ENCODE measurements around the gene PDE3A.

The PDE3A gene

GRCh38 chr12:20501958-20502357 lies 133.6 kb downstream of the PDE3A start:
- ATAC-seq (ENCODE audit: low read depth), result no peak
- Histone ChIP-seq H3K4me3 (ENCODE audit: severe bottlenecking) (no peak overlapping the region), H3K27me3 (ENCODE audit: insufficient read depth, poor library complexity, severe bottlenecking) (no peaks in the 10 kb centered on the region), H3K9me3 (ENCODE audit: severe bottlenecking) (no peaks in the 10 kb centered on the region), H3K4me1 (ENCODE audit: insufficient read depth, poor library complexity, severe bottlenecking) (no peaks in the 10 kb centered on the region), H3K27ac (ENCODE audit: poor library complexity, severe bottlenecking) (no peak overlapping the region), H3K36me3 (ENCODE audit: low read depth) (no peaks in the 10 kb centered on the region)
- no peak for TF ChIP-seq CTCF (IDR thresholded peaks at IDR 0.05; ENCODE audit: poor library complexity, severe bottlenecking)
- no peak for DNase-seq (ENCODE audit: low spot score)

GRCh38 chr12:20503858-20504257 lies 135.5 kb downstream of the PDE3A start:
- Histone ChIP-seq H3K4me1 (ENCODE audit: insufficient read depth, poor library complexity, severe bottlenecking) (no peaks in the 10 kb centered on the region), H3K36me3 (ENCODE audit: low read depth) (no peaks in the 10 kb centered on the region), H3K4me3 (ENCODE audit: severe bottlenecking) (no peak overlapping the region), H3K27me3 (ENCODE audit: insufficient read depth, poor library complexity, severe bottlenecking) (no peaks in the 10 kb centered on the region), H3K27ac (ENCODE audit: poor library complexity, severe bottlenecking) (no peak overlapping the region), H3K9me3 (ENCODE audit: severe bottlenecking) (no peaks in the 10 kb centered on the region)
- no peak for DNase-seq (ENCODE audit: low spot score)
- no peak for ATAC-seq (ENCODE audit: low read depth)
- no peak for TF ChIP-seq CTCF (IDR thresholded peaks at IDR 0.05; ENCODE audit: poor library complexity, severe bottlenecking)

GRCh38 chr12:20505056-20505455 lies 136.7 kb downstream of the PDE3A start:
- Histone ChIP-seq H3K4me1 (ENCODE audit: insufficient read depth, poor library complexity, severe bottlenecking) (no peaks in the 10 kb centered on the region), H3K27ac (ENCODE audit: poor library complexity, severe bottlenecking) (no peak overlapping the region), H3K27me3 (ENCODE audit: insufficient read depth, poor library complexity, severe bottlenecking) (no peaks in the 10 kb centered on the region), H3K4me3 (ENCODE audit: severe bottlenecking) (no peak overlapping the region), H3K36me3 (ENCODE audit: low read depth) (no peaks in the 10 kb centered on the region), H3K9me3 (ENCODE audit: severe bottlenecking) (no peaks in the 10 kb centered on the region)
- TF ChIP-seq CTCF (IDR thresholded peaks at IDR 0.05; ENCODE audit: poor library complexity, severe bottlenecking), result no peak
- DNase-seq (ENCODE audit: low spot score) (no peak), ATAC-seq (ENCODE audit: low read depth) (no peak)

GRCh38 chr12:20507056-20507455 lies 138.7 kb downstream of the PDE3A start:
- Histone ChIP-seq H3K27me3 (ENCODE audit: insufficient read depth, poor library complexity, severe bottlenecking) (no peaks in the 10 kb centered on the region), H3K4me3 (ENCODE audit: severe bottlenecking) (no peak overlapping the region), H3K9me3 (ENCODE audit: severe bottlenecking) (no peaks in the 10 kb centered on the region), H3K4me1 (ENCODE audit: insufficient read depth, poor library complexity, severe bottlenecking) (no peaks in the 10 kb centered on the region), H3K36me3 (ENCODE audit: low read depth) (no peaks in the 10 kb centered on the region), H3K27ac (ENCODE audit: poor library complexity, severe bottlenecking) (no peak overlapping the region)
- DNase-seq (ENCODE audit: low spot score) (no peak), ATAC-seq (ENCODE audit: low read depth) (no peak)
- TF ChIP-seq CTCF (IDR thresholded peaks at IDR 0.05; ENCODE audit: poor library complexity, severe bottlenecking), result no peak

- Histone ChIP-seq H3K4me1 (ENCODE audit: insufficient read depth, poor library complexity, severe bottlenecking) (no peaks in the 10 kb centered on the region), H3K9me3 (ENCODE audit: severe bottlenecking) (no peaks in the 10 kb centered on the region), H3K36me3 (ENCODE audit: low read depth) (no peaks in the 10 kb centered on the region), H3K4me3 (ENCODE audit: severe bottlenecking) (no peak overlapping the region), H3K27ac (ENCODE audit: poor library complexity, severe bottlenecking) (no peak overlapping the region), H3K27me3 (ENCODE audit: insufficient read depth, poor library complexity, severe bottlenecking) (no peaks in the 10 kb centered on the region)
- DNase-seq (ENCODE audit: low spot score), result no peak
- ATAC-seq (ENCODE audit: low read depth), result no peak
- no peak for TF ChIP-seq CTCF (IDR thresholded peaks at IDR 0.05; ENCODE audit: poor library complexity, severe bottlenecking)
Observed at GRCh38 chr12:20507711-20508110, 139.4 kb downstream of the PDE3A start.
